IPS DF 19.7 (cell line): ENCODE data around the gene RPF1.
"Not testable (repeated sequence)": the region's sequence is repeated elsewhere in the genome, so short reads cannot be mapped to it uniquely, and the experiment has no call there.

Experiments
- DNase-seq: peaks from one replicate; pipeline ENCODE4 v3.0.0-alpha.2; 2013; ENCODE audit warnings: low read depth, low spot score

The RPF1 gene

DNA sequence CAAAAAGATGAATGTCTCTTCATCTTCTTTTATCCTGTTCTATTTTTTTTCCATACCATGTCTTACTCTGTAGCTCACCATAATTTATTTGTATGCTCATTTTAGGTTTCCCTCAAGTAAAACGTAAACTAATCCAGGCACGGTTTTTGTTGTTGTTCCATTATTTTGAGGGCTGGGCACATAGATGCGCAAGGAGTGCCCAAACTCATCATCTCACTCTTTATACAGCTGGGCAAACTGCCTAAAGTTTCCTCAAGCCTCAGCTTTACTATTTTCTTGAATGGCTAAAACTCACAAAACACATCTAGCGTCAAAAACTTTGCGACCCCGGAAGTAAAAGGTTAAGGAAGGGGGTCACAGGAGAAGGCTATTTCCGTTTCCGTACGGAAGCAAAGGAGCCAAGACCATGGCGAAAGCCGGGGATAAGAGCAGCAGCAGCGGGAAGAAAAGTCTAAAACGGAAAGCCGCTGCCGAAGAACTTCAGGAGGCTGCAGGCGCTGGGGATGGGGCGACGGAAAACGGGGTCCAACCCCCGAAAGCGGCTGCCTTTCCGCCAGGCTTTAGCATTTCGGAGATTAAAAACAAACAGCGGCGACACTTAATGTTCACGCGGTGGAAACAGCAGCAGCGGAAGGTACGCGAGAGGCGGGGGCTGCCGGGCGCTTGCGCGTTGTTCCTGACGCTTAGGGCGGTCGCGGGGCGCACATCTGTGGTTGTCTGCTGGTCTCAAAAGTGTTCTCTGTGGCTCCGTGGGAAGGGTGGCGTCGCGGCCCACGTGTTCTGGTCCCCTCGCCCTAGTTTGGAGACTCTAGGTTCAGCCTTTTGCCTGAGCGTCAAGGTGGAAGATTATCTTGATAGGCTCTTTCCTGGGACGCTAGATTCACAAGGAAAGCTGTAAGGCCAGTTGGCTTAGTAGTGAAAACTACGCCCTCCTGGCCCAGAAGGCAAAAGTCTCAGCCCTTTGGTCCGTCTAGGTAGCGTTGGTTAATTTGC, at the start of gene RPF1:
RPF1 (plus strand) TSS at position 391 of the 993 bp plus-strand sequence; CDS start at position 407, 16 bp downstream.
- DNase-seq: peak; percentile 80

- no peak for DNase-seq
These were observed 48.5 kb upstream of the RPF1 start for GRCh38 chr1:84430546-84430945.

DNA sequence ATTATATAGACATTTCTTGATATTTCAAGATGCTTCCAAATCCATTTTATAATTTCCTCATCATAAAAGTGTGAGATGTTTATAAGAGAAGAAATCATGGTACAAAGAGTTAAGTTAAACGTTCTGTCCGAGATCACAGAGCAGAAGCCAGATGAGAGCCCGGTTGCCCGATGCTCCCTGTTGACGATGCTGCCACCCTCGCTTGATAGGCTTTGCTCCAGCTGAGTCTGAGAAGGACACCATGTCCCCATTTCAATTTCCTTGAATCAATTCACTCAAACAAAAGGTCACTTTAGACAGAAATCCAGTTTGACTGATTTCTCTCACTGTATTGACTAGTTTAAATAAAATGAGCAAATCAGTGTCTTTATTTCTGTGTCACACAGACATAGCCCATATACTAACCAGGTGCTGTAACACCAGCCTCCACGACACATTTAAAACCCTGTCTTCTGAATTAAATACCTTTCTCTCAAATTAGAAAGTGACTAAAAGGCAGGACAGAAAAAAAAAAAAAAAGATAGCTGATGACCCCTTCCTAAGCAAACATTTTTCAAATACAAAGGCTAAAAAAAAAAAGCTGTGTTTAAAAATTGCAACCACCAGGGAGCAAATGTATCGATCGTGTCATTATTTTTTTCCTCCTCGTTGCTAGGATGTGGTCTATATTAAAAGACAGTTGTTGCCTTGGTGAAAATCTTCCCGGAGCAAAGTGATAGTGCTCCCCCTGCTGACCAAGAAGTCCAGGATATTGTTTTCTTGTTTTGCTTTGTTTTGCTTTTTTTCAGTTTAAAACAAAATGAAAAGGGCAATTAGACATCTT, 45.6 kb upstream of the RPF1 start:
- peak; percentile 9 for DNase-seq

GRCh38 chr1:84434081-84434769, 44.8 kb upstream of the RPF1 start:
- DNase-seq: no peak

DNA sequence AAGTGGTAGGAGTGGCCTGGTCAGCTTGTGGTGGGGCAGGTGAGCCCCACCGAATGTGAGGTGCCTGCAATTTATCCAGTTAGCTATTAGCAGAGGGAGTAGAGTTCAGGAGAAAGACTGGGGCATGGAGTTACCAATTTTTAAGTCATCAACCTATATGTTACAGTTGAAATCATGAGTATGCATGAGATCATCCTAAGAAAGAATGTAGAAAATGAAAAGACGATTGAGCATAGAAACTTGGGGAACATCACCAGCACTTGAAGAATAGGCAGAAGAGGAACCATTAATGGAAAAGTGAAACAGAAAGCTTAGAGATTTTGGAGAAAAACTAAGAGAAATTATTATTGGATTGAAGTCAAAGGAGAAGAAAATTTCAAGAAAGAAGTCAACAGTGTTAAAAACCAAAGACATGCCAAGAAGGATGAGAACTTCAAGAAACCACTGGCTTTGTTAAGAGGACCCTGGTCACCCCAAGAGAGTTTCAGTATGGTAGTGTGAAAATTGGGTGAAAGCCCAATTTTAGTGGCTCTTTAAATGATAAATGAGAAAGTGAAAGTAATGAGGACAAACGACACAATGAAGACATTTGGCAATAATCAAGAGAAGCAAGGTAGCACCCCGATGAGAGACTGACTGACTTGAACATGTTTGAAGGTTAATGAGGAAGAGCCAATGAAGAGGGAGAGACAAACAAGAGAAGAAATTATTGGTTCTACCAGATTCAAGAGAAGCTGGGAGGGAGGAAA, 44.1 kb upstream of the RPF1 start:
- DNase-seq: no peak

GRCh38 chr1:84436876-84437655, 42.0 kb upstream of the RPF1 start:
- DNase-seq: no peak

DNA sequence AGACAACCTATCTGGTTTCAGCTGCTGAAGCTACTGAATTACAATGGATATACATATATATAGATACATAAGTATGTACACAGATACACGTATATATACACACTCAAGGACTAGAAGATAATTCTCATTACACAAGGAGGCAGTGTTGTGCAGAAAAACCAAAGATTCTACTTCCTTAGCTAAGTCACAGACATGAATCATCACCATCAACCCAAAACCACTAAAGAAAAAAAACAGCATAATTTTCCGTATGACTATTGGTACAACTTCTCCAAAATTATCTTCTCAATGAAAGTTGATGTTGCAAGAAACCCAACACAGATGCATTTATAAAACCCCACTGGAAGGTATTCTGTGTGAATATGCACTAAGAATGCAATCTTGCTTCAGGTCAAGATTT, 36.8 kb upstream of the RPF1 start:
- no peak for DNase-seq

DNA sequence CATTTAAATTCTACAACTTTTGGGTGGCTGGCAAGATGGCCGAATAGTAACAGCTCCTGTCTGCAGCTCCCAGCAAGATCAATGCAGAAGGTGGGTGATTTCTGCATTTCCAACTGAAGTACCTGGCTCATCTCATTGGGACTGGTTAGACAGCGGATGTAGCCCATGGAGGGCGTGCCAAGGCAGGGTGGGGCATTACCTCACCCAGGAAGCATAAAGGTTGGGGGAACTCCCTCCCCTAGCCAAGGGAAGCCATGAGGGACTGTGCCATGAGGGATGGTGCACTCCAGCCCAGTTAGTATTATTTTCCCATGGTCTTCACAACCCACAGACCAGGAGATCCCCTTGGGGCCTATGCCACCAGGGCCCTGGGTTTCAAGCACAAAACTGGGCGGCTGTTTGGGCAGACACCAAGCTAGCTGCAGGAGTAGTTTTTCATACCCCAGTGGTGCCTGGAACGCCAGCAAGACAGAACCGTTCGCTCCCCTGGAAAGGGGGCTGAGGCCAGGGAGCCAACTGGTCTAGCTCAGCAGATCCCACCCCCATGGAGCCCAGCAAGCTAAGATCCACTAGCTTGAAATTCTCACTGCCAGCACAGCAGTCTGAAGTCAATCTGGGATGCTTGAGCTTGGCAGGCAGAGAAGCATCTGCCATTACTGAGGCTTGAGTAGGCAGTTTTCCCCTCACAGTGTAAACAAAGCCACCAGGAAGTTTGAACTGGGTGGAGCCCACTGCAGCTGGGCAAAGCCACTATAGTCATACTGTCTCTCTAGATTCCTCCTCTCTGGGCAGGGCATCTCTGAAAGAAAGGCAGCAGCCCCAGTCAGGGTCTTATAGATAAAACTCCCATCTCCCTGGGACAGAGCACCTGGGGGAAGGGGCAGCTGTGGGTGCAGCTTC, 36.1 kb upstream of the RPF1 start:
- DNase-seq: not testable (repeated sequence)

- DNase-seq: not testable (repeated sequence)
These were observed 30.4 kb upstream of the RPF1 start for GRCh38 chr1:84448704-84449103.

GRCh38 chr1:84450910-84451309, 28.2 kb upstream of the RPF1 start:
- no peak for DNase-seq

GRCh38 chr1:84452436-84452835, 26.6 kb upstream of the RPF1 start:
- no peak for DNase-seq

DNA sequence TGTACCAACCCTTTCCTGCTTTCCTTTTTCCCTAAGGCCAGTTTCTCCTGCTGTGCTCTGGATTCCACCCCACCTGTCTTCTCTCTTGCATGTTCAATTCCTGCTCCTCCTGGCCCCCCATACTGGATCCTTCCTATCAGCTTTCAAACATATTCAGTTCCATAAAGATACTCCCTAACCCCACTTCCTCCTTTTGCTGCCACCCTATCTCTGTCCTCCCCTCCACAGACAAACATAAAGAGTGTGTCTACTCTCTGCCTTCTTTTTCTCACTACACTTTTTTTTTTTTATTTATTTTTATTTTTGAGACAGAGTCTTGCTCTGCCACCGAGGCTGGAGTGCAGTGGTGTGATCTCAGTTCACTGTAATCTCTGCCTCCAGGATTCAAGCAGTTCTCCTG, 16.9 kb upstream of the RPF1 start:
- no peak for DNase-seq

DNA sequence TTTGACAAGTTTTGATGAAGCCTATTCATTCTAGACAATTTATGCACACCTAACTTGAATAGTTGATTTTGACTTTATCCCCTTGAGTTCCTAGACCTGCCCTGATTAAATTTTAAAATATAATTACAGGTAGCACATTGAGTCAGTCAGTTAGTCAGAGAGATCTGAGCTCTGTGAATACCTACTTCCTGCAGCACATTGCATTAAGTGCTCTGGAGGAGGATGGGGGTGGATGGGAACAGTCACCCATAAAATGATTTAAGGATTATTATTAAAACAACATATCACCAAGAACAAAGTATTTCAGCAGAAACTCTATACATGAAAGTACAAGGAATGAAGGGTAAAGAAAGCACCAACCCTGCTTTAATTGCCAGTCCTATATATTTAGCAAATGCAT, 11.8 kb upstream of the RPF1 start:
- DNase-seq: no peak

DNA sequence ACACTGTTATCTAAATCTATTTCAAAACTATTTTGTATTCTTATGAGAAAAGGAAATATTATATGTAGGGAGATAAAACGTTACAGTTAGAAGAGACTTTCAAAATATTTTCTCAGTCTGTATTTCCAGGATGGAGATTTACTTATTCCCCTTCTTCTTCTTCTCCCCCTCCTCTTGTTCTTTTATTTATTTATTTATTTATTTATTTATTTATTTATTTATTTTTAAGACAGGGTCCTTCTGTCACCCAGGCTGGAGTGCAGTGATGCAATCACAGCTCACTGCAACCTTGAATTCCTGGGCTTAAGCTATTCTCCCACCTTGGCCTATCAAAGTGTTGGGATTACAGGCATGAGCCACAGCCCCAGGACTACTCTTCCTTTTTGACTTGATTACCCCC, 2.8 kb upstream of the RPF1 start:
- DNase-seq: no peak

- no peak for DNase-seq
These were observed 932 bp downstream of the RPF1 start for GRCh38 chr1:84479998-84480397.

DNA sequence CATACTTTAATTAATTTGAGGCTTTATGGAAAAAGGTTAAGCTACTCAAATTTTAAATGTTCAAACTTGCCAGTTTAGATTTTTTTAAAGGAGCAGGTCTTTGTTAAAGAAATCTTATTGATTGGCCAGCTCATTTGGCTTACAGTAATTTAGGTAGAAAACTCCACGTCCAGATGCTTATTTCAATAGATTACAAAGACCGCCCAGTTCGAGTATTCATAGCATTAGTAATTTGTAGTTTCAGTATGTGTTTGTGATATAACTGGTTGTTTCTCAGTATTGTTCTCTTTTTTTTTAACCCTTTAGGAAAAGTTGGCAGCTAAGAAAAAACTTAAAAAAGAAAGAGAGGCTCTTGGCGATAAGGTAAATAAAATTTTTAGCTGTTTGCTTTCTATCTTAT, 1.6 kb downstream of the RPF1 start:
- DNase-seq: no peak

DNA sequence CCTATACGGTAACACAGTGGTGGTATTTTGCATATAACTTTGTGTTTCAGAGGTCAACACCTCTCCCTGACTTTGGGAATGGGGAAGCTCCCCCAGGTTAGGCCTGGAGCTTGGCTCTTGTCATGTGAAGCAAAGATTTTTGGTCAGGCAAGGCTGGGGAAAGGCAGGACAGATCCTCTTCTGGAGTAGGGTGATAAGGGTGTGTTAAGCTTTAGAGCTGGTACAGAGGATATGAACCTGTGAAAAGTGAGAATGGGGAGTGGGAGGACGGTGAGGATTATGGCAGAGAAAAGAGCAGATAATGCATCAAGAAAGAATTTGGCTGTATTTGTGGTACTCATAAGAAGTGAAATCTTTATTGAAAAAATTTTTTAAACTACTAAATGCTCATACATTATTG, 2.3 kb downstream of the RPF1 start:
- no peak for DNase-seq

DNA sequence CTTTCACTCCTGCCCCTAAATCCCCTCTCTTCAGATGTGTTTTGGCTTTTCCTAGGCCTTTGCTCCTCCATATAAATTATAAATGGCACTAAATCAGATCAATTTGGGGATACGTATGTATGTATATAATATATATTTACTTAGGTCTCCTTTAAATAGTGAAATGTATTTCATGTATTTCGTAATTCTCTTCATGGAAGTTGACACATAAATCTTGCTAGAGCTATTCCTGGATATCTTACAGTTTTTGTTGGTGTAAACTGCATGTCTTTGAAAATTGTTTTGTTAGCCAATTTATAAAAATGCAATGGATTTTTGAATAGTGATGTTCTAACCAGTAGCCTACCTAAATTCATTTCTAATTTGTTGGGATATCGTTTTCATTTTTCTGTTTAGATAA, 9.0 kb downstream of the RPF1 start:
- DNase-seq: no peak

DNA sequence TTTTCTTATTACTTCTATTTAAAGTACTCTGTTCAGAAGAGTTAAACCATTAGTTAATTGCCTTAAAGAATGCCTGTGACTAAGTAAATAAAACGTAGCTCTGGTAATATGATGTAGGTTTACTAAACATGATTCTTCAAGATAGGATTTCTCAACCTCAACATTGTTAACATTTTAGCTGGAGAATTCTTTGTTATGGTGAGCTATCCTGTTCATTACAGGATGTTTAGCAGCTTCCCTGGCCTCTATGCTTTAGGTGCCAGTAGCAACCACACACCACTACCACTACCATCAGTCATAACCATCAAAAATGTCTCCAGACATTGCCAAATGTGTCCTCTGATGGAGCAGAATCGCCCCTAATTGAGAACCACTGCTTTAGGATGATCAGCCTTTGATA, 10.7 kb downstream of the RPF1 start:
- DNase-seq: no peak
